CD14-positive monocyte (primary cell): ENCODE results near the gene MAP7D1. TPM values are rescaled to one million over a fixed set of nuclear protein-coding genes. Genes with fewer than 3 reads are reported as not detected.

Source experiments
- DNase-seq, 3 donors: peaks; one replicate each; pipeline ENCODE4 v3.0.0-alpha.2; 2011 to 2022
- H2AFZ ChIP-seq: 2 replicates; pipeline ENCODE4 v1.6.0; 2012; ENCODE audit warnings: mild to moderate bottlenecking, low read depth, low read length, inconsistent platforms; ENCODE audit not compliant: insufficient read depth, poor library complexity, severe bottlenecking
- H3K27ac ChIP-seq, 2 donors: 1 replicate in 1 of 2; 2 replicates in 1 of 2; pipeline ENCODE4 v1.5.1; 2012 to 2013; ENCODE audit warnings: low read length in 2 of 2, control low read depth in 1 of 2, inconsistent platforms in 1 of 2, low read depth in 1 of 2, mild to moderate bottlenecking in 1 of 2
- H3K27me3 ChIP-seq, 2 donors: one replicate each; pipeline versions ENCODE4 v1.6.0 to v1.6.1; 2011 to 2013; ENCODE audit warnings: low read length in 2 of 2; ENCODE audit not compliant: control insufficient read depth in 2 of 2, insufficient read depth in 2 of 2
- H3K36me3 ChIP-seq, 2 donors: replicated peaks in 1 of 2; 1 replicate in 1 of 2; 2 replicates in 1 of 2; pipeline versions ENCODE4 v1.5.1 to v1.6.1; 2012 to 2013; ENCODE audit warnings: low read length in 2 of 2, control low read depth in 1 of 2, inconsistent platforms in 1 of 2, mild to moderate bottlenecking in 1 of 2; ENCODE audit not compliant: insufficient read depth in 2 of 2, control insufficient read depth in 1 of 2
- H3K4me1 ChIP-seq, 2 donors: 1 replicate in 1 of 2; 2 replicates in 1 of 2; pipeline versions ENCODE4 v1.5.1 to v1.6.1; 2012 to 2013; ENCODE audit warnings: low read length in 2 of 2, control low read depth in 1 of 2, inconsistent platforms in 1 of 2, mild to moderate bottlenecking in 1 of 2, moderate library complexity in 1 of 2; ENCODE audit not compliant: insufficient read depth in 2 of 2, control insufficient read depth in 1 of 2
- H3K4me2 ChIP-seq: replicated peaks from 2 replicates; pipeline ENCODE3; 2012; ENCODE audit warnings: low read length, moderate library complexity, mild to moderate bottlenecking; ENCODE audit not compliant: poor library complexity, severe bottlenecking; ENCODE audit errors: extremely low read depth
- H3K4me3 ChIP-seq, 3 experiments: fragments of 200-600 bp in 1 of 3; sonication (generic) in 1 of 3; replicated peaks in 1 of 3; 1 replicate in 2 of 3; 2 replicates in 1 of 3; pipeline ENCODE4 v1.5.1; 2011 to 2013; ENCODE audit warnings: low read length in 3 of 3, mild to moderate bottlenecking in 3 of 3, control low read depth in 2 of 3, low read depth in 2 of 3, inconsistent platforms in 1 of 3, moderate library complexity in 1 of 3
- H3K79me2 ChIP-seq: 2 replicates; pipeline ENCODE4 v1.6.0; 2012; ENCODE audit warnings: mild to moderate bottlenecking, control low read depth, inconsistent platforms, low read length, moderate library complexity; ENCODE audit not compliant: insufficient read depth
- H3K9ac ChIP-seq: 2 replicates; pipeline ENCODE4 v1.6.0; 2017; ENCODE audit warnings: low read length, mild to moderate bottlenecking; ENCODE audit not compliant: insufficient read depth, poor library complexity, severe bottlenecking
- H3K9me3 ChIP-seq, 2 donors: replicated peaks in 1 of 2; 1 replicate in 1 of 2; 2 replicates in 1 of 2; pipeline versions ENCODE4 v1.5.1 to v1.6.1; 2012 to 2013; ENCODE audit warnings: low read length in 2 of 2, control low read depth in 1 of 2; ENCODE audit not compliant: control insufficient read depth in 1 of 2, insufficient read depth in 1 of 2
- H4K20me1 ChIP-seq: 2 replicates; pipeline ENCODE4 v1.6.0; 2012; ENCODE audit warnings: mild to moderate bottlenecking, low read length, control low read depth, moderate library complexity; ENCODE audit not compliant: insufficient read depth
- H3K27ac Mint-ChIP-seq, 7 donors: one replicate each; pipeline ENCODE4 v1.8.0; 2020; ENCODE audit warnings: mild to moderate bottlenecking in 7 of 7, mixed read lengths in 7 of 7, moderate library complexity in 6 of 7, inconsistent platforms in 2 of 7
- H3K27me3 Mint-ChIP-seq, 3 donors: one replicate each; pipeline ENCODE4 v1.8.0; 2021 to 2022; ENCODE audit warnings: low read depth in 3 of 3, mild to moderate bottlenecking in 3 of 3, mixed read lengths in 3 of 3, moderate library complexity in 3 of 3, inconsistent platforms in 1 of 3
- H3K36me3 Mint-ChIP-seq, 2 donors: one replicate each; pipeline ENCODE4 v1.8.0; 2020; ENCODE audit warnings: mixed read lengths in 2 of 2, inconsistent platforms in 1 of 2, mild to moderate bottlenecking in 1 of 2
- H3K4me1 Mint-ChIP-seq: one replicate; pipeline ENCODE4 v1.8.0; 2020; ENCODE audit warnings: mild to moderate bottlenecking, mixed read lengths
- H3K4me3 Mint-ChIP-seq, 2 donors: one replicate each; pipeline ENCODE4 v1.8.0; 2020; ENCODE audit warnings: mild to moderate bottlenecking in 2 of 2, mixed read lengths in 2 of 2, moderate library complexity in 1 of 2
- H3K9me3 Mint-ChIP-seq, 7 donors: one replicate each; pipeline ENCODE4 v1.8.0; 2020 to 2022; ENCODE audit warnings: mixed read lengths in 7 of 7, mild to moderate bottlenecking in 6 of 7, moderate library complexity in 6 of 7, inconsistent platforms in 2 of 7
- WGBS: methylation state at CpG from one replicate; pipeline ENCODE4 v1.1.5; 2013; ENCODE audit warnings: missing lambda C conversion rate; ENCODE audit not compliant: insufficient coverage; 5-methylcytosine and 5-hydroxymethylcytosine counted together
- intact Hi-C, 2 donors: fragments of 100-400 bp; cut with micrococcal nuclease; formaldehyde crosslinking; loops; one replicate each; pipeline versions ENCODE4 v1.15.0 to v1.15.1; 2023
- polyA plus RNA-seq, 3 donors: library from polyadenylated mRNA; depleted of rRNA in 1 of 3; unstranded in 2 of 3; stranded (reverse) in 1 of 3; fragments of 300-500 nt in 2 of 3; fragments of >200 nt in 1 of 3; fragmentation: Illumina TruSeq in 2 of 3; gene quantifications; 1 replicate in 2 of 3; 2 replicates in 1 of 3; pipeline ENCODE4 v1.2.3, GENCODE V29; 2012 to 2021
- TF ChIP-seq, protein P1 (sequence below): fragments of 200-600 bp; IDR thresholded peaks from one replicate; pipeline ENCODE4 v1.8.0; 2022; ENCODE audit warnings: antibody characterized with exemption, mild to moderate bottlenecking

Gene MAP7D1
- polyA plus RNA-seq, 3 donors = 12.3 to 153 (median 13.6) TPM

DNA sequence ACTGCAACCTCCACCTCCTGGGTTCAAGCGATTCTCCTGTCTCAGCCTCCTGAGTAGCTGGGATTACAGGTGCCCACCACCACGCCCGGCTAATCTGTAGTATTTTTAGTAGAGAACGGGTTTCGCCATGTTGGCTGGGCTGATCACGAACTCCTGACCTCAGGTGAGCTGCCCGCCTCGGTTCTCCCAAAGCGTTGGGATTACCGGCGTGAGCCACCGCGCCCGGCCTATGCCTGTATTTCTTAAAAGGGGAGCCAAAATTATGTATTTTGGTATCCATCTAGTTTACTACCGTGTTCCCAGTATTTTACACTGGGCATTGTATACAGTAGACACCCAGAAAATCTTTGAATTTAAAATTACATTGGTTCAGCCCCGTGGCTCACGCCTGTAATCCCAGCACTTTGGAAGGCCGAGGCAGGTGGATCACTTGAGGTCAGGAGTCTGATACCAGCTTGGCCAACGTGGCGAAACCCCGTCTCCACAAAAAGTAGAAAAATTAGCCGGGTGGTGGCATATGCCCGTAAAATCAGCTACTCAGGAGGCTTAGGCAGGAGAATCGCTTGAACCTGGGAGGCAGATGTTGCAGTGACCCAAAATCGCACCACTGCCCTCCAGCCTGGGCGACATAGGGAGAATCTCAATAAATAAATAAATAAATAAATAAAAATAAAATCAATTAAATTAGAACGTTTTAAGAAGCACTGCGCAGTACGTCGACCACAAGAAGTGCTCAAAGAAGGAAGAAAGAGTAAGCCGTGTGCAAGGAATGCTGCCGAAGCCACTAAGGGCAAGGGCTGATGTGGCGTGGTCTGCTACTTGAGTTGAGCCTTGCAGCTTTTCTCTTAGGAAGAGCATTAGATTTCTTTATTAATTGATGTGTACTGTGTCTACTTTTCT is 66.8 kb downstream of the MAP7D1 start:
- no peak for DNase-seq
- H3K4me1 ChIP-seq = peaks cover 24 to 35% of the 10 kb centered on the region in 2 donors
- WGBS = 72% methylated on average over 16 of the region's 33 CpGs
- H3K27ac ChIP-seq = peak overlapping the region; percentile 97 to 98
- H3K27me3 ChIP-seq = no peaks in the 10 kb centered on the region
- peaks cover 0 to 3% (median 2%) of the 10 kb centered on the region in 3 donors for H3K27me3 Mint-ChIP-seq
- H3K4me3 Mint-ChIP-seq = peak overlapping the region; percentile 97 to 100
- H3K9me3 ChIP-seq = no peaks in the 10 kb centered on the region
- peaks cover 10% of the 10 kb centered on the region in 2 donors for H3K36me3 Mint-ChIP-seq
- intact Hi-C loops = loop anchor here in 1 of 2 donors (5.0 kb wide), 2 partner anchors 35 to 75 kb away; partner anchors contain the start of gene TRAPPC3
- H3K4me2 ChIP-seq = peak overlapping the region; percentile 81
- H3K4me3 ChIP-seq = peak overlapping the region; percentile 73 to 88 (median 86)
- peaks cover 3 to 15% of the 10 kb centered on the region in 2 donors for H3K36me3 ChIP-seq
- peaks cover 0 to 3% (median 0%) of the 10 kb centered on the region in 7 donors for H3K9me3 Mint-ChIP-seq
- H2AFZ ChIP-seq = peak overlapping the region; percentile 86
- H3K9ac ChIP-seq = peak overlapping the region; percentile 87
- peaks cover 34% of the 10 kb centered on the region for H3K79me2 ChIP-seq
- H4K20me1 ChIP-seq = peaks cover 32% of the 10 kb centered on the region
- H3K27ac Mint-ChIP-seq = peak overlapping the region; percentile 99 to 100 (median 100)
- peaks cover 27% of the 10 kb centered on the region for H3K4me1 Mint-ChIP-seq
- TF ChIP-seq, protein P1, sequence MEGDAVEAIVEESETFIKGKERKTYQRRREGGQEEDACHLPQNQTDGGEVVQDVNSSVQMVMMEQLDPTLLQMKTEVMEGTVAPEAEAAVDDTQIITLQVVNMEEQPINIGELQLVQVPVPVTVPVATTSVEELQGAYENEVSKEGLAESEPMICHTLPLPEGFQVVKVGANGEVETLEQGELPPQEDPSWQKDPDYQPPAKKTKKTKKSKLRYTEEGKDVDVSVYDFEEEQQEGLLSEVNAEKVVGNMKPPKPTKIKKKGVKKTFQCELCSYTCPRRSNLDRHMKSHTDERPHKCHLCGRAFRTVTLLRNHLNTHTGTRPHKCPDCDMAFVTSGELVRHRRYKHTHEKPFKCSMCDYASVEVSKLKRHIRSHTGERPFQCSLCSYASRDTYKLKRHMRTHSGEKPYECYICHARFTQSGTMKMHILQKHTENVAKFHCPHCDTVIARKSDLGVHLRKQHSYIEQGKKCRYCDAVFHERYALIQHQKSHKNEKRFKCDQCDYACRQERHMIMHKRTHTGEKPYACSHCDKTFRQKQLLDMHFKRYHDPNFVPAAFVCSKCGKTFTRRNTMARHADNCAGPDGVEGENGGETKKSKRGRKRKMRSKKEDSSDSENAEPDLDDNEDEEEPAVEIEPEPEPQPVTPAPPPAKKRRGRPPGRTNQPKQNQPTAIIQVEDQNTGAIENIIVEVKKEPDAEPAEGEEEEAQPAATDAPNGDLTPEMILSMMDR = no peak

DNA sequence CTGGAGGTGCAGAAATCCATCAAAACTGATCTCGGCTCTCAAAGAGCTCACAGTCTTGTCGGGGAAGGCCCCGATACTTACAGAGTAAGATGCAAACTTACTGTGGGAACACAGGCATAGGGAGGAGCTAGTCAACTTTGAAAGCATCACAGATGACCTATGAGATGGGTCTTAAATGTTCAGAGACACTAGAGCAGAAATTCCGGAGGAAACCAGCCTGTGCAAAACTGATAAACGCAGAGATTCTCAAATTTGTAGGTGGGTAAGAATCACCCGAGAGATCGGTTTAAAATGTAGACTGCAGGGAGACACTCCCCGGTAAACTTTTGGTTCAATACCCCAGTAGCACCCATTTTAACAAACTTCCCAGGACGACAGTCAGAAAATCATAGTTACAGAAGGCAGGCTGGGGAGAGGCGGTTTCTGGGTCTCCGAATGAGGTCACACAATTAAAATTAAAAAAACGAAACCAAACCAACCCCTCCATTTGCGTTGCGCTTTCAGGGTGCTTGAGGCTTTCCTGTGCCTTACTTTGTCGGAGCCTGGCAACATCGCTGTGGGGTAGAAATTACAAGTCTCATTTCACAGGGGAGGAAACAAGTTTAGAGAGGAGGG is 67.5 kb downstream of the MAP7D1 start:
- Histone ChIP-seq H3K27me3 (no peaks in the 10 kb centered on the region), H3K4me1 (peaks cover 24 to 35% of the 10 kb centered on the region in 2 donors), H3K9me3 (no peaks in the 10 kb centered on the region), H2AFZ (peak overlapping the region; percentile 86), H3K27ac (peak overlapping the region; percentile 97 to 98), H3K4me2 (peak overlapping the region; percentile 81), H3K9ac (peak overlapping the region; percentile 87), H3K79me2 (peaks cover 42% of the 10 kb centered on the region), H3K36me3 (peaks cover 6 to 21% of the 10 kb centered on the region in 2 donors), H3K4me3 (peak overlapping the region; percentile 73 to 88 (median 86)), H4K20me1 (peaks cover 39% of the 10 kb centered on the region)
- DNase-seq = peak; percentile 16 to 46 (median 19)
- intact Hi-C loops = loop anchor here in 1 of 2 donors (5.0 kb wide), 2 partner anchors 36 to 76 kb away; partner anchors contain the start of gene TRAPPC3
- peak overlapping the region; percentile 97 to 100 for H3K4me3 Mint-ChIP-seq
- H3K9me3 Mint-ChIP-seq = no peaks in the 10 kb centered on the region
- H3K36me3 Mint-ChIP-seq = peaks cover 10 to 17% of the 10 kb centered on the region in 2 donors
- TF ChIP-seq, protein P1 = no peak
- WGBS = 9% methylated on average over 4 of the region's 16 CpGs
- H3K27me3 Mint-ChIP-seq = peaks cover 0 to 3% (median 2%) of the 10 kb centered on the region in 3 donors
- H3K4me1 Mint-ChIP-seq = peaks cover 27% of the 10 kb centered on the region
- H3K27ac Mint-ChIP-seq = peak overlapping the region; percentile 99 to 100 (median 100)
